GM12878 (cell line): ENCODE measurements around the gene MAMDC4. TPM values are rescaled to one million over a fixed set of nuclear protein-coding genes. Genes with fewer than 3 reads are reported as not detected.

ENCODE experiments used
- ATAC-seq: fragments of 200-7000 bp; cut with Tn5 transposase; 3 replicates; pipeline ENCODE4 v1.9.1; 2020; ENCODE audit warnings: mild to moderate bottlenecking, moderate library complexity
- BruUV-seq: library from RNA; stranded (reverse); fragments of 400-500 nt; replicated peaks from 2 replicates; lab custom pipeline; 2021; lab: Mats Ljungman, UMichigan
- CTCF ChIA-PET: fragments of 300-600 bp; sonication (Branson Sonifier 250); formaldehyde crosslinking; extraction: SDS; loops from one replicate; lab custom pipeline; 2021; ENCODE audit warnings: inconsistent platforms; lab: Yijun Ruan, JAX
- POLR2A ChIA-PET: fragments of 350-600 bp; formaldehyde crosslinking; extraction: SDS; loops from one replicate; lab custom pipeline; 2021; ENCODE audit warnings: inconsistent platforms; lab: Charles Lee
- RAD21 ChIA-PET: fragments of 300-600 bp; sonication (Branson Sonifier 250); formaldehyde crosslinking; loops from one replicate; lab custom pipeline; 2023; ENCODE audit warnings: antibody characterized with exemption; ENCODE audit not compliant: unreplicated experiment; lab: Charles Lee
- SMC1A ChIA-PET: fragments of 300-600 bp; sonication (Branson Sonifier 250); formaldehyde crosslinking; loops from one replicate; lab custom pipeline; 2023; ENCODE audit not compliant: unreplicated experiment, uncharacterized antibody; lab: Charles Lee
- DNase-seq: peaks from one replicate; pipeline ENCODE4 v3.0.0-alpha.2; 2011; ENCODE audit warnings: low read depth, low spot score
- FAIRE-seq: peaks from 3 replicates; lab custom pipeline; 2011; peaks lifted over from hg19 to GRCh38; lab: Jason Lieb, UNC
- H2AFZ ChIP-seq: 2 replicates; pipeline ENCODE4 v1.6.0; 2011; ENCODE audit warnings: low read depth, low read length, control low read depth; ENCODE audit not compliant: control insufficient read depth
- H3K27ac ChIP-seq: 2 replicates; pipeline ENCODE4 v1.5.1; 2011; ENCODE audit warnings: control low read depth; ENCODE audit not compliant: control insufficient read depth, insufficient read depth
- H3K27me3 ChIP-seq, 2 experiments: replicated peaks in 1 of 2; 2 replicates each; pipeline versions ENCODE4 v1.6.0 to v1.6.1; 2011; ENCODE audit warnings: low read length in 1 of 2; ENCODE audit not compliant: control insufficient read depth in 2 of 2, insufficient read depth in 2 of 2
- H3K36me3 ChIP-seq, 2 experiments: 2 replicates each; pipeline ENCODE4 v1.5.1; 2011; ENCODE audit warnings: low read length in 1 of 2; ENCODE audit not compliant: control insufficient read depth in 2 of 2, insufficient read depth in 2 of 2
- H3K4me1 ChIP-seq: 2 replicates; pipeline ENCODE4 v1.6.1; 2011; ENCODE audit warnings: mild to moderate bottlenecking, low read length, moderate library complexity, mixed read lengths; ENCODE audit not compliant: control insufficient read depth, insufficient read depth
- H3K4me2 ChIP-seq: 2 replicates; pipeline ENCODE4 v1.6.0; 2011; ENCODE audit warnings: control low read depth; ENCODE audit not compliant: control insufficient read depth, insufficient read depth
- H3K4me3 ChIP-seq: fragments of 200-600 bp; sonication (generic); 2 replicates; pipeline ENCODE4 v1.5.1; 2016
- H3K79me2 ChIP-seq: 2 replicates; pipeline ENCODE4 v1.6.0; 2011; ENCODE audit warnings: low read length; ENCODE audit not compliant: control insufficient read depth, insufficient read depth
- H3K9ac ChIP-seq: 2 replicates; pipeline ENCODE4 v1.8.0; 2011; ENCODE audit warnings: low read length, control low read depth, mixed read lengths; ENCODE audit not compliant: control insufficient read depth, insufficient read depth
- H3K9me3 ChIP-seq: replicated peaks from 3 replicates; pipeline ENCODE4 v1.5.1; 2011; ENCODE audit warnings: mild to moderate bottlenecking, low read length; ENCODE audit not compliant: control insufficient read depth, insufficient read depth
- H4K20me1 ChIP-seq: 2 replicates; pipeline ENCODE4 v1.6.0; 2011; ENCODE audit not compliant: control insufficient read depth, insufficient read depth
- ASH2L ChIP-seq: fragments of 300-600, 200-600 bp; sonication (generic); IDR thresholded peaks from 2 replicates; pipeline ENCODE4 v1.6.1; 2017; ENCODE audit warnings: low read depth, mild to moderate bottlenecking, borderline replicate concordance
- BRCA1 ChIP-seq: IDR thresholded peaks from 2 replicates; pipeline ENCODE4 v1.6.1; 2011; ENCODE audit warnings: low read depth, low read length, improper control_type of control experiment
- CREM ChIP-seq: IDR thresholded peaks from 2 replicates; pipeline ENCODE4 v1.6.1; 2014; ENCODE audit warnings: antibody characterized with exemption, low read depth
- E2F4 ChIP-seq: IDR thresholded peaks from 2 replicates; pipeline ENCODE4 v1.6.1; 2012; ENCODE audit warnings: low read depth, low read length, improper control_type of control experiment
- HDGF ChIP-seq: fragments of 450-650 bp; IDR thresholded peaks from 2 replicates; pipeline ENCODE4 v1.6.1; 2016; ENCODE audit warnings: antibody characterized with exemption
- LARP7 ChIP-seq: fragments of 450-650 bp; IDR thresholded peaks from 2 replicates; pipeline ENCODE4 v1.6.1; 2017; ENCODE audit warnings: mild to moderate bottlenecking
- MYC ChIP-seq: IDR thresholded peaks from 2 replicates; pipeline ENCODE4 v1.6.1; 2011; ENCODE audit warnings: mild to moderate bottlenecking, low read length, moderate library complexity, inconsistent platforms; ENCODE audit not compliant: insufficient read depth, insufficient replicate concordance, insufficient read length, severe bottlenecking
- NR2F1 ChIP-seq: fragments of 450-650 bp; conservative IDR thresholded peaks from 2 replicates; pipeline ENCODE4 v1.6.1; 2017; ENCODE audit warnings: mild to moderate bottlenecking
- PAX5 ChIP-seq: IDR thresholded peaks from 2 replicates; pipeline ENCODE4 v1.6.1; 2011; ENCODE audit warnings: low read depth, low read length, borderline replicate concordance
- POLR2A ChIP-seq: IDR thresholded peaks from 2 replicates; pipeline ENCODE4 v1.6.1; 2011; ENCODE audit warnings: low read depth, mild to moderate bottlenecking, low read length
- SKIL ChIP-seq: fragments of 450-650 bp; IDR thresholded peaks from 2 replicates; pipeline ENCODE4 v1.6.1; 2017; ENCODE audit warnings: mild to moderate bottlenecking, low read depth, inconsistent platforms; ENCODE audit not compliant: poor library complexity, severe bottlenecking
- SREBF1 ChIP-seq: IDR thresholded peaks from 2 replicates; pipeline ENCODE4 v1.6.1; 2012; ENCODE audit warnings: mild to moderate bottlenecking, low read length
- TCF3 ChIP-seq: IDR thresholded peaks from 2 replicates; pipeline ENCODE4 v1.6.1; 2012; ENCODE audit warnings: low read depth, mild to moderate bottlenecking, low read length, borderline replicate concordance; ENCODE audit not compliant: insufficient read depth
- USF2 ChIP-seq: IDR thresholded peaks from 2 replicates; pipeline ENCODE4 v1.6.1; 2011; ENCODE audit warnings: low read depth, low read length, improper control_type of control experiment, borderline replicate concordance
- ZNF274 ChIP-seq: IDR thresholded peaks from one replicate; pipeline ENCODE4 v1.8.0; 2011; ENCODE audit not compliant: insufficient read length, insufficient read depth
- ZSCAN29 ChIP-seq: fragments of 450-650 bp; IDR thresholded peaks from 2 replicates; pipeline ENCODE4 v1.6.1; 2017; ENCODE audit warnings: mild to moderate bottlenecking, moderate library complexity
- ZZZ3 ChIP-seq: IDR thresholded peaks from 2 replicates; pipeline ENCODE4 v1.6.1; 2011; ENCODE audit warnings: low read depth; ENCODE audit not compliant: control insufficient read depth, insufficient read length
- WGBS: methylation state at CpG from one replicate; pipeline ENCODE4 v1.1.6; 2016; ENCODE audit warnings: low lambda C conversion rate; ENCODE audit not compliant: insufficient replicate concordance, insufficient coverage; ENCODE audit errors: missing lambda C conversion rate; 5-methylcytosine and 5-hydroxymethylcytosine counted together
- in situ Hi-C: fragments of 300-500 bp; cut with MboI; formaldehyde crosslinking; loops from 9 replicates; pipeline ENCODE4 v1.14.3; 2018; ENCODE audit warnings: mixed read lengths
- intact Hi-C: fragments of 100-400 bp; cut with micrococcal nuclease; formaldehyde crosslinking; loops from one replicate; pipeline ENCODE4 v1.14.2; 2022; ENCODE audit not compliant: unreplicated experiment
- polyA plus RNA-seq, 11 experiments: library from polyadenylated mRNA; depleted of rRNA in 4 of 11; unstranded in 6 of 11; stranded (reverse) in 5 of 11; fragments of >200 nt; fragmentation: Nextera tagmentation in 4 of 11; fragmentation: Illumina TruSeq in 1 of 11; extraction: Ambion mirVana in 4 of 11; extraction: Trizol in 1 of 11; gene quantifications; 1 replicate in 1 of 11; 2 replicates in 10 of 11; pipeline versions ENCODE4 v1.2.1 to v1.2.3, GENCODE V29; 2011 to 2016; ENCODE audit warnings: inconsistent platforms in 2 of 11, missing spikeins in 2 of 11, low read depth in 1 of 11
- total RNA-seq, 4 experiments: library from RNA; depleted of rRNA in 3 of 4; stranded (reverse); fragments of >200 nt in 3 of 4; fragmentation: Illumina TruSeq in 1 of 4; extraction: Trizol in 1 of 4; gene quantifications; 2 replicates each; pipeline versions ENCODE4 v1.2.1 to v1.2.3, GENCODE V29; 2013 to 2021

MAMDC4 gene
- total and polyA plus RNA-seq, 10 of the 15 experiments (the other 5 are each of a cell fraction or from before 2014, with no cell fraction given), result 0.22 to 5.7 (median 2.4) TPM; not detected in 1

- BruUV-seq, result no TSS peak
- in situ Hi-C loops (no loop called here), intact Hi-C loops (no loop called here)
- Histone ChIP-seq H3K9me3 (no peaks in the 10 kb centered on the region), H3K4me3 (no peak overlapping the region), H3K27me3 (no peaks in the 10 kb centered on the region), H3K36me3 (peaks cover 0 to 7% of the 10 kb centered on the region in 2 experiments; a peak in 2 of 4 replicates), H3K9ac (no peak overlapping the region), H3K4me2 (no peak overlapping the region), H3K79me2 (no peaks in the 10 kb centered on the region), H3K4me1 (no peaks in the 10 kb centered on the region), H4K20me1 (no peaks in the 10 kb centered on the region), H3K27ac (no peak overlapping the region), H2AFZ (no peak overlapping the region)
- no peak for ATAC-seq
- 75% methylated on average over 15 of the region's 15 CpGs for WGBS
- DNase-seq, result no peak
- TF ChIP-seq TCF3 (no peak), NR2F1 (no peak), ZNF274 (no peak), BRCA1 (no peak), ASH2L (no peak), SKIL (no peak), ZSCAN29 (no peak), USF2 (no peak), CREM (no peak), POLR2A (no peak), MYC (no peak), ZZZ3 (no peak), LARP7 (no peak), E2F4 (no peak), HDGF (no peak), SREBF1 (no peak), PAX5 (no peak)
- ChIA-PET RAD21 (no interaction called here), SMC1A (no interaction called here), POLR2A (interaction anchor here (0.8 kb wide), 1 partner anchor 17 kb away, joined by 5 read pairs; no protein-coding TSS in a partner anchor), CTCF (interaction anchor here (0.7 kb wide), 1 partner anchor 55 kb away, joined by 3 read pairs; no protein-coding TSS in a partner anchor)
- no peak for FAIRE-seq
Measured at GRCh38 chr9:136856079-136856476, 3.9 kb downstream of the MAMDC4 start.
